Activated CD4-positive, alpha-beta memory T cell treated with anti-CD3 and anti-CD28 coated beads for 36 hours (primary cell): ENCODE results near the gene GRB7. TPM values are rescaled to one million over a fixed set of nuclear protein-coding genes. Genes with fewer than 3 reads are reported as not detected.

ENCODE experiments used
- microRNA-seq: library from miRNA; unstranded; fragments of <30 nt; microRNA quantifications from one replicate; pipeline ENCODE4 v1.2.0, GENCODE V29; 2022; ENCODE audit warnings: borderline number of aligned reads, borderline microRNAs expressed, borderline replicate concordance
- total RNA-seq, 2 experiments: library from RNA; stranded (reverse); gene quantifications; one replicate each; pipeline ENCODE4 v1.2.3, GENCODE V29; 2021

The GRB7 gene
- total RNA-seq, 2 experiments from 2014 or later = 0.34 to 1.2 TPM

Small RNA genes within 50 kb of the gene (microRNA-seq; reads per million reads assigned to microRNA genes)
- gene MIR4728 = not detected

Other genes starting within 250 kb of the GRB7 start
- not detected for gene NEUROD2, start 130.0 kb upstream of the GRB7 start, total RNA-seq
- gene PPP1R1B, start 111.0 kb upstream of the GRB7 start, total RNA-seq = not detected
- 10 to 100 TPM; 53.6 to 60.3 TPM for gene STARD3, start 100.8 kb upstream of the GRB7 start, total RNA-seq
- under 1 TPM; 0.80 to 0.90 TPM for gene TCAP, start 72.6 kb upstream of the GRB7 start, total RNA-seq
- gene PNMT, start 69.5 kb upstream of the GRB7 start, total RNA-seq = not detected
- 1 to 10 TPM; 8.3 to 8.6 TPM for gene PGAP3, start 49.9 kb upstream of the GRB7 start, total RNA-seq
- gene ERBB2, start 37.9 kb upstream of the GRB7 start, total RNA-seq = 1 to 10 TPM; 5.9 to 6.3 TPM
- 10 to 100 TPM; 41.0 to 43.8 TPM for gene MIEN1, start 7.4 kb upstream of the GRB7 start, total RNA-seq
- 10 to 100 TPM; 51.2 to 52.0 TPM for gene IKZF3, start 126.4 kb downstream of the GRB7 start, total RNA-seq
- gene ZPBP2, start 130.3 kb downstream of the GRB7 start, total RNA-seq = 1 to 10 TPM in 1 of 2 experiments, under 1 TPM in 1; 0.61 to 1.0 TPM
- gene GSDMB, start 180.7 kb downstream of the GRB7 start, total RNA-seq = 10 to 100 TPM; 26.4 to 30.2 TPM
- 10 to 100 TPM; 53.7 to 58.3 TPM for gene ORMDL3, start 189.7 kb downstream of the GRB7 start, total RNA-seq
- gene LRRC3C, start 189.8 kb downstream of the GRB7 start, total RNA-seq = not detected
- under 1 TPM; 0.64 to 0.87 TPM for gene GSDMA, start 225.1 kb downstream of the GRB7 start, total RNA-seq
- 100 to 1,000 TPM; 120 to 124 TPM for gene PSMD3, start 242.9 kb downstream of the GRB7 start, total RNA-seq